ENCODE data around the gene PDCD11. TPM values are rescaled to one million over a fixed set of nuclear protein-coding genes. Genes with fewer than 3 reads are reported as not detected.

Gene PDCD11
- total RNA-seq, 1 experiment from 2014 or later: 78.8 TPM

DNA sequence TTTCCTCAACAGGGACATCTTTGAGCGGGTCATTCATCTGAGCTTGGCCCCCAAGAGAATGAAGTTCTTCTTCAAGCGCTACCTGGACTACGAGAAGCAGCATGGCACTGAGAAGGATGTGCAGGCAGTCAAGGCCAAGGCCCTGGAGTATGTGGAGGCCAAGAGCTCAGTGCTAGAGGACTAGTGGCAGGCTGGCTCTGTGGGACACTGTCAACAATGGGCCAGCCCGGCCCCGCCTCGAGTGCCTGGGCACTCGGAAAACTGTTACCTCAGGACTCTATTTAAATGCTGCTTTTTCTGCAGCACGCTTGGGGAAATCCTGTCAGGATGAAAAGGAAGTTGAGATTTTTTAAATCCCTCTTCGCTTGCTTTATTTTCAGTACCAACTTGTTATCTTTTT lies 48.9 kb downstream of the PDCD11 start:
- Mint-ChIP-seq H3K27ac (no peak overlapping the region), H3K4me1 (no peaks in the 10 kb centered on the region), H3K27me3 (ENCODE audit: low read depth) (no peaks in the 10 kb centered on the region), H3K9me3 (no peaks in the 10 kb centered on the region), H3K4me3 (no peak overlapping the region), H3K36me3 (peaks cover 57% of the 10 kb centered on the region)
- DNase-seq (ENCODE audit: low spot score) (no peak), ATAC-seq (no peak)
- POLR2A ChIA-PET: no interaction called here
- TF ChIP-seq ZNF423 (CRISPR knock-in tag; IDR thresholded peaks at IDR 0.05): no peak
- no peak for TF ChIP-seq NR2C2 (CRISPR knock-in tag; IDR thresholded peaks at IDR 0.05)
- TF ChIP-seq ELF4 (CRISPR knock-in tag; IDR thresholded peaks at IDR 0.05; ENCODE audit: low read depth): no peak
- TF ChIP-seq, protein P1, sequence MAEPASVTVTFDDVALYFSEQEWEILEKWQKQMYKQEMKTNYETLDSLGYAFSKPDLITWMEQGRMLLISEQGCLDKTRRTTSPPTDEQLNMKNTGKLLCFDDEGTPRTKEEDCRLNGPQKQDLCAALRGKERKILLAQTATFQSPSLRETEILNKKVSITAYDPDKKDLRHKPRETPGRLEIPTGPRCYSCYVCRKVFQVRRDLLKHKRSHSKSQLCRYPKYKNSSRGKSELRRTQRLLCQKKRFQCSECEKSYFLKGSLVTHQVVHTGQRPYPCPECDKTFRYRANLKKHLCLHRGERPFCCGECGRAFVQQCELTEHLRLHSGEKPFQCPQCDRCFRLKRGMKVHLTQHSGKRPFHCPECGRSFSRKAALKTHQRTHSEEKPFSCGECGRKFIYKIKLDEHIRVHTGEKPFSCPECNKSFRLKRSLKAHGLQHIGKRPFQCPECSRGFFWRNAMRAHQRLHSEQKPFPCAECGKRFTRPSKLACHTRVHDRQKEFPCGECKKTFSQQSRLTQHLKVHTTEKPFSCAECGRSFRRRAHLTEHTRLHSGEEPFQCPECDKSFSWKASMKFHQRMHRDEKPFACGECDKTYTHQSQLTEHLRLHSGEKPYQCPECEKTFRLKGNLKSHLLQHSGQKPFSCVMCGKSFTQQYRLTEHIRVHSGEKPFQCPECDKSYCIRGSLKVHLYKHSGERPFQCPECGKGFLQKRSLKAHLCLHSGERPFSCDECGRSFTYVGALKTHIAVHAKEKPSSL (CRISPR knock-in tag; conservative IDR thresholded peaks at IDR 0.05): no peak
- TF ChIP-seq, protein P2, sequence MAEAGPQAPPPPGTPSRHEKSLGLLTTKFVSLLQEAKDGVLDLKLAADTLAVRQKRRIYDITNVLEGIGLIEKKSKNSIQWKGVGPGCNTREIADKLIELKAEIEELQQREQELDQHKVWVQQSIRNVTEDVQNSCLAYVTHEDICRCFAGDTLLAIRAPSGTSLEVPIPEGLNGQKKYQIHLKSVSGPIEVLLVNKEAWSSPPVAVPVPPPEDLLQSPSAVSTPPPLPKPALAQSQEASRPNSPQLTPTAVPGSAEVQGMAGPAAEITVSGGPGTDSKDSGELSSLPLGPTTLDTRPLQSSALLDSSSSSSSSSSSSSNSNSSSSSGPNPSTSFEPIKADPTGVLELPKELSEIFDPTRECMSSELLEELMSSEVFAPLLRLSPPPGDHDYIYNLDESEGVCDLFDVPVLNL (CRISPR knock-in tag; IDR thresholded peaks at IDR 0.05; ENCODE audit: borderline replicate concordance, low read depth): no peak
- TF ChIP-seq ATF1 (CRISPR knock-in tag; IDR thresholded peaks at IDR 0.05): no peak
- no peak for TF ChIP-seq ZNF138 (CRISPR knock-in tag; conservative IDR thresholded peaks at IDR 0.05)
- TF ChIP-seq KAT7 (CRISPR knock-in tag; IDR thresholded peaks at IDR 0.05; ENCODE audit: borderline replicate concordance): no peak
- TF ChIP-seq ZBTB21 (CRISPR knock-in tag; IDR thresholded peaks at IDR 0.05; ENCODE audit: borderline replicate concordance): no peak
- TF ChIP-seq, protein P3, sequence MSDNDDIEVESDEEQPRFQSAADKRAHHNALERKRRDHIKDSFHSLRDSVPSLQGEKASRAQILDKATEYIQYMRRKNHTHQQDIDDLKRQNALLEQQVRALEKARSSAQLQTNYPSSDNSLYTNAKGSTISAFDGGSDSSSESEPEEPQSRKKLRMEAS (CRISPR knock-in tag; IDR thresholded peaks at IDR 0.05): no peak
- TF ChIP-seq, protein P4, sequence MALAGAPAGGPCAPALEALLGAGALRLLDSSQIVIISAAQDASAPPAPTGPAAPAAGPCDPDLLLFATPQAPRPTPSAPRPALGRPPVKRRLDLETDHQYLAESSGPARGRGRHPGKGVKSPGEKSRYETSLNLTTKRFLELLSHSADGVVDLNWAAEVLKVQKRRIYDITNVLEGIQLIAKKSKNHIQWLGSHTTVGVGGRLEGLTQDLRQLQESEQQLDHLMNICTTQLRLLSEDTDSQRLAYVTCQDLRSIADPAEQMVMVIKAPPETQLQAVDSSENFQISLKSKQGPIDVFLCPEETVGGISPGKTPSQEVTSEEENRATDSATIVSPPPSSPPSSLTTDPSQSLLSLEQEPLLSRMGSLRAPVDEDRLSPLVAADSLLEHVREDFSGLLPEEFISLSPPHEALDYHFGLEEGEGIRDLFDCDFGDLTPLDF (CRISPR knock-in tag; IDR thresholded peaks at IDR 0.05): no peak
- TF ChIP-seq PRRX2 (CRISPR knock-in tag; IDR thresholded peaks at IDR 0.05): no peak
- no peak for TF ChIP-seq RORB (CRISPR knock-in tag; IDR thresholded peaks at IDR 0.05)
- TF ChIP-seq, protein P5, sequence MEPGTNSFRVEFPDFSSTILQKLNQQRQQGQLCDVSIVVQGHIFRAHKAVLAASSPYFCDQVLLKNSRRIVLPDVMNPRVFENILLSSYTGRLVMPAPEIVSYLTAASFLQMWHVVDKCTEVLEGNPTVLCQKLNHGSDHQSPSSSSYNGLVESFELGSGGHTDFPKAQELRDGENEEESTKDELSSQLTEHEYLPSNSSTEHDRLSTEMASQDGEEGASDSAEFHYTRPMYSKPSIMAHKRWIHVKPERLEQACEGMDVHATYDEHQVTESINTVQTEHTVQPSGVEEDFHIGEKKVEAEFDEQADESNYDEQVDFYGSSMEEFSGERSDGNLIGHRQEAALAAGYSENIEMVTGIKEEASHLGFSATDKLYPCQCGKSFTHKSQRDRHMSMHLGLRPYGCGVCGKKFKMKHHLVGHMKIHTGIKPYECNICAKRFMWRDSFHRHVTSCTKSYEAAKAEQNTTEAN (CRISPR knock-in tag; IDR thresholded peaks at IDR 0.05): no peak
- TF ChIP-seq, protein P6, sequence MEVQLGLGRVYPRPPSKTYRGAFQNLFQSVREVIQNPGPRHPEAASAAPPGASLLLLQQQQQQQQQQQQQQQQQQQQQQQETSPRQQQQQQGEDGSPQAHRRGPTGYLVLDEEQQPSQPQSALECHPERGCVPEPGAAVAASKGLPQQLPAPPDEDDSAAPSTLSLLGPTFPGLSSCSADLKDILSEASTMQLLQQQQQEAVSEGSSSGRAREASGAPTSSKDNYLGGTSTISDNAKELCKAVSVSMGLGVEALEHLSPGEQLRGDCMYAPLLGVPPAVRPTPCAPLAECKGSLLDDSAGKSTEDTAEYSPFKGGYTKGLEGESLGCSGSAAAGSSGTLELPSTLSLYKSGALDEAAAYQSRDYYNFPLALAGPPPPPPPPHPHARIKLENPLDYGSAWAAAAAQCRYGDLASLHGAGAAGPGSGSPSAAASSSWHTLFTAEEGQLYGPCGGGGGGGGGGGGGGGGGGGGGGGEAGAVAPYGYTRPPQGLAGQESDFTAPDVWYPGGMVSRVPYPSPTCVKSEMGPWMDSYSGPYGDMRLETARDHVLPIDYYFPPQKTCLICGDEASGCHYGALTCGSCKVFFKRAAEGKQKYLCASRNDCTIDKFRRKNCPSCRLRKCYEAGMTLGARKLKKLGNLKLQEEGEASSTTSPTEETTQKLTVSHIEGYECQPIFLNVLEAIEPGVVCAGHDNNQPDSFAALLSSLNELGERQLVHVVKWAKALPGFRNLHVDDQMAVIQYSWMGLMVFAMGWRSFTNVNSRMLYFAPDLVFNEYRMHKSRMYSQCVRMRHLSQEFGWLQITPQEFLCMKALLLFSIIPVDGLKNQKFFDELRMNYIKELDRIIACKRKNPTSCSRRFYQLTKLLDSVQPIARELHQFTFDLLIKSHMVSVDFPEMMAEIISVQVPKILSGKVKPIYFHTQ (CRISPR knock-in tag; IDR thresholded peaks at IDR 0.05): no peak
- TF ChIP-seq CREM (CRISPR knock-in tag; IDR thresholded peaks at IDR 0.05): no peak
- TF ChIP-seq HMGA2 (CRISPR knock-in tag; IDR thresholded peaks at IDR 0.05): no peak
- CTCF ChIA-PET: no interaction called here
